ENCODE measurements around the gene CRLF1.

The CRLF1 gene

GRCh38 chr19:18606281-18607225 is at the start of gene CRLF1:
TSS of gene CRLF1 (minus strand) at chr19:18606799. CDS start at chr19:18606656, 143 bp downstream.
- DNase-seq = no peak

GRCh38 chr19:18655173-18655844 is 48.7 kb upstream of the CRLF1 start:
- no peak for DNase-seq

- no peak for DNase-seq
Observed at GRCh38 chr19:18654469-18654868, 47.9 kb upstream of the CRLF1 start.

- no peak for DNase-seq
Observed at GRCh38 chr19:18653853-18654252, 47.3 kb upstream of the CRLF1 start.

- no peak for DNase-seq
Observed at GRCh38 chr19:18651733-18652132, 45.1 kb upstream of the CRLF1 start.

GRCh38 chr19:18651300-18651699 is 44.7 kb upstream of the CRLF1 start:
- no peak for DNase-seq

GRCh38 chr19:18650468-18651041 is 44.0 kb upstream of the CRLF1 start:
- no peak for DNase-seq

- no peak for DNase-seq
Observed at GRCh38 chr19:18650021-18650390, 43.4 kb upstream of the CRLF1 start.

GRCh38 chr19:18649371-18650020 is 42.9 kb upstream of the CRLF1 start:
- DNase-seq = no peak

- DNase-seq = no peak
Observed at GRCh38 chr19:18648973-18649315, 42.3 kb upstream of the CRLF1 start.

GRCh38 chr19:18647807-18648206 is 41.2 kb upstream of the CRLF1 start:
- no peak for DNase-seq

GRCh38 chr19:18647371-18647767 is 40.8 kb upstream of the CRLF1 start:
- no peak for DNase-seq

GRCh38 chr19:18646535-18647370 is 40.2 kb upstream of the CRLF1 start:
- no peak for DNase-seq

GRCh38 chr19:18645035-18645511 is 38.5 kb upstream of the CRLF1 start:
- DNase-seq = no peak

- no peak for DNase-seq
Observed at GRCh38 chr19:18644196-18645034, 37.8 kb upstream of the CRLF1 start.

- no peak for DNase-seq
Observed at GRCh38 chr19:18639706-18640243, 33.2 kb upstream of the CRLF1 start.

GRCh38 chr19:18637673-18638630 is 31.4 kb upstream of the CRLF1 start:
- no peak for DNase-seq

GRCh38 chr19:18636969-18637629 is 30.5 kb upstream of the CRLF1 start, which contains the start of gene KLHL26:
TSS of gene KLHL26 (plus strand) at chr19:18637028. CDS start at chr19:18637055, 27 bp downstream.
- DNase-seq = no peak

All from CD4-positive, alpha-beta T cell treated with Interleukin-6 for 4 hours (primary cell).